ENCODE data around the gene ADCY4.

ADCY4 gene

GRCh38 chr14:24381363-24382063 is 46.6 kb upstream of the ADCY4 start:
- ATAC-seq = no peak
- TF ChIP-seq TCF4 (CRISPR knock-in tag; IDR thresholded peaks at IDR 0.05; ENCODE audit: borderline replicate concordance) = no peak
- no peak for TF ChIP-seq ZC3H10 (CRISPR knock-in tag; IDR thresholded peaks at IDR 0.05)
- TF ChIP-seq BACH2 (CRISPR knock-in tag; IDR thresholded peaks at IDR 0.05; ENCODE audit: borderline replicate concordance) = no peak
- no peak for TF ChIP-seq ARNTL (CRISPR knock-in tag; IDR thresholded peaks at IDR 0.05; ENCODE audit: borderline replicate concordance, low read depth)
- TF ChIP-seq RARB (CRISPR knock-in tag; IDR thresholded peaks at IDR 0.05) = no peak
- no peak for TF ChIP-seq PPARA (CRISPR knock-in tag; IDR thresholded peaks at IDR 0.05; ENCODE audit: borderline replicate concordance)
- no peak for TF ChIP-seq ZFP3 (CRISPR knock-in tag; IDR thresholded peaks at IDR 0.05)
- no peak for TF ChIP-seq ISL1 (CRISPR knock-in tag; IDR thresholded peaks at IDR 0.05)
- TF ChIP-seq ZNF565 (CRISPR knock-in tag; conservative IDR thresholded peaks at IDR 0.05; ENCODE audit: low read depth) = no peak
- no peak for TF ChIP-seq GLIS3 (CRISPR knock-in tag; IDR thresholded peaks at IDR 0.05)
- no peak for TF ChIP-seq ESRRG (CRISPR knock-in tag; IDR thresholded peaks at IDR 0.05)
- TF ChIP-seq PATZ1 (CRISPR knock-in tag; IDR thresholded peaks at IDR 0.05; ENCODE audit: borderline replicate concordance) = no peak

- ATAC-seq = no peak; the same call in 2 of the 3 replicates
- TF ChIP-seq ZC3H10 (CRISPR knock-in tag; IDR thresholded peaks at IDR 0.05) (no peak), ZFP3 (CRISPR knock-in tag; IDR thresholded peaks at IDR 0.05) (no peak), ZNF8 (CRISPR knock-in tag; IDR thresholded peaks at IDR 0.05) (no peak), ZFP30 (CRISPR knock-in tag; IDR thresholded peaks at IDR 0.05) (no peak), CREB5 (CRISPR knock-in tag; IDR thresholded peaks at IDR 0.05; ENCODE audit: low read depth) (no peak), ISL1 (CRISPR knock-in tag; IDR thresholded peaks at IDR 0.05) (no peak), PPARA (CRISPR knock-in tag; IDR thresholded peaks at IDR 0.05; ENCODE audit: borderline replicate concordance) (no peak), POU6F1 (CRISPR knock-in tag; IDR thresholded peaks at IDR 0.05; ENCODE audit: borderline replicate concordance, low read depth) (no peak), TCF4 (CRISPR knock-in tag; IDR thresholded peaks at IDR 0.05; ENCODE audit: borderline replicate concordance) (no peak), ARNTL (CRISPR knock-in tag; IDR thresholded peaks at IDR 0.05; ENCODE audit: borderline replicate concordance, low read depth) (no peak), ZNF565 (CRISPR knock-in tag; conservative IDR thresholded peaks at IDR 0.05; ENCODE audit: low read depth) (no peak), OSR1 (CRISPR knock-in tag; IDR thresholded peaks at IDR 0.05) (no peak), BACH2 (CRISPR knock-in tag; IDR thresholded peaks at IDR 0.05; ENCODE audit: borderline replicate concordance) (no peak), ZNF70 (CRISPR knock-in tag; IDR thresholded peaks at IDR 0.05) (no peak)
These were observed 45.2 kb upstream of the ADCY4 start for GRCh38 chr14:24379907-24380730.

GRCh38 chr14:24378981-24379906 is 44.4 kb upstream of the ADCY4 start:
- ATAC-seq = no peak
- TF ChIP-seq ZFP30 (CRISPR knock-in tag; IDR thresholded peaks at IDR 0.05) (no peak), RARB (CRISPR knock-in tag; IDR thresholded peaks at IDR 0.05) (no peak), ZNF8 (CRISPR knock-in tag; IDR thresholded peaks at IDR 0.05) (no peak), ZC3H10 (CRISPR knock-in tag; IDR thresholded peaks at IDR 0.05) (no peak), PATZ1 (CRISPR knock-in tag; IDR thresholded peaks at IDR 0.05; ENCODE audit: borderline replicate concordance) (no peak), ARNTL (CRISPR knock-in tag; IDR thresholded peaks at IDR 0.05; ENCODE audit: borderline replicate concordance, low read depth) (no peak), ISL1 (CRISPR knock-in tag; IDR thresholded peaks at IDR 0.05) (no peak), ZNF565 (CRISPR knock-in tag; conservative IDR thresholded peaks at IDR 0.05; ENCODE audit: low read depth) (no peak), CSRNP3 (CRISPR knock-in tag; IDR thresholded peaks at IDR 0.05) (no peak), ZFP3 (CRISPR knock-in tag; IDR thresholded peaks at IDR 0.05) (no peak), TSHZ2 (CRISPR knock-in tag; IDR thresholded peaks at IDR 0.05) (no peak), SNAI2 (CRISPR knock-in tag; IDR thresholded peaks at IDR 0.05) (no peak)

Measured in SK-N-SH treated with all-trans-retinoic acid at 6 μM for 48 hours (cell line).